Stimulated activated CD8-positive, alpha-beta memory T cell treated with anti-CD3 and anti-CD28 coated beads, Interleukin-12 subunit alpha, Interleukin-12 subunit beta, amount 100 ng/mL, for 4 hours (primary cell): ENCODE data around the gene OR10V1.

Experiments used
- DNase-seq: peaks from one replicate; pipeline ENCODE4 v3.0.0-alpha.2; 2020; ENCODE audit warnings: low read depth

The OR10V1 gene

DNA sequence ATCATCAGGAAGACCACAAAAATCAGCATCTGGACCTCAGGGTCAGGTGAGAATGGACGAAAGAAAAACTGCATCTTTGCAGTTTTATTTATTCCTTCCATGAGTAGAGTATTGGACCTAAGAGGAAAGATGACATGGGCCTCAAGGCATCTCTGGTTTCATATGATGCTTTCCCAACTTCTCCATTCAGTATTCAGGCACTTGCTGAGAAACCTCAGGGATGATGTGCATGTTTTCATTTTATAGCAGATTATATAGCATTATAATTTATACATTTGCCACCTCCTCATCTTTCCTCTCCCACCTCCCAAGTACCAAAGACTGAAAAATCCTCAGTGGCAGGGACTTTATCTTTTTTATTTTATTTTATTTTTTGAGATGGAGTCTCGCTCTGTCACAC lies at the start of gene OR10V1:
TSS of gene OR10V1 (minus strand) at position 101 of the 400 bp plus-strand sequence. CDS start at position 101, 0 bp downstream.
- no peak for DNase-seq

GRCh38 chr11:59761993-59762392 lies 48.3 kb upstream of the OR10V1 start:
- DNase-seq, result no peak

DNA sequence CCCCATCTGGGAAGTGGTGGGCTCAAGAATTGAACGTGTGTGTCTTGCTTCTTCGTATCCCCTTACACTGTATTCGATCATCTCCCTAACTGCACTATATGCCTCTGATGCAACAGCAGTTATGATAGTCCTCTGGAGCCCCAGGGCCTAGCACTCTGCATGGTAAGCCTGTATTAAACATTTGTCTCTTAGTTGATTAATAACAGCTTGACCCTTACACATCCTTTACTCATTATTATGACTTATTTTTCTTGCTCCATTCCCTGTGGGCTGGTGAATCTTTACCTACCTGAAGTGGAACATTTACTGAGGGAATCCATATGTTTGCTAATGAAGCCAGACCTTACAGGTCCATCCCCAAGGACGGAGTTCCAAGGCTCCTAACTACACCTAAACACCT lies 47.1 kb upstream of the OR10V1 start:
- no peak for DNase-seq

DNA sequence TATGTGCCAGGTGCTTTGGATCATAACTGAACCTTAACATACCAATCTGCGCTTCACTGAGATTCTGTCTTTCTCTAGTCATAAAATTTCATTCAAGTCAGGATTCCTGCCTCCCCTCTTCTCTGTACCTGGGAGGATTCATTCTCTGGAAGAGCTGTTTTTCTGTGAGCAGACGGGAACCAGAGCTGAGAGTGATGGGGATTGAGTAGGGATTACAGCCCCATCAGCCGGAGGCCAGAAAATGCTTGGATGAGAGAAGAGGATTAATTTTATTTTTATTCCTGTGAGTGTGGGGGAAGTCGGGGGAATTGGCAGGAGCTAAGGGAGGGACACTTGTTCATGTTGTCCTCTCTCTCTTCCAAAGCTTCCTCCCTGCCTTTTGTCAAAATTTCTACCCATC lies 46.3 kb upstream of the OR10V1 start:
- no peak for DNase-seq

DNA sequence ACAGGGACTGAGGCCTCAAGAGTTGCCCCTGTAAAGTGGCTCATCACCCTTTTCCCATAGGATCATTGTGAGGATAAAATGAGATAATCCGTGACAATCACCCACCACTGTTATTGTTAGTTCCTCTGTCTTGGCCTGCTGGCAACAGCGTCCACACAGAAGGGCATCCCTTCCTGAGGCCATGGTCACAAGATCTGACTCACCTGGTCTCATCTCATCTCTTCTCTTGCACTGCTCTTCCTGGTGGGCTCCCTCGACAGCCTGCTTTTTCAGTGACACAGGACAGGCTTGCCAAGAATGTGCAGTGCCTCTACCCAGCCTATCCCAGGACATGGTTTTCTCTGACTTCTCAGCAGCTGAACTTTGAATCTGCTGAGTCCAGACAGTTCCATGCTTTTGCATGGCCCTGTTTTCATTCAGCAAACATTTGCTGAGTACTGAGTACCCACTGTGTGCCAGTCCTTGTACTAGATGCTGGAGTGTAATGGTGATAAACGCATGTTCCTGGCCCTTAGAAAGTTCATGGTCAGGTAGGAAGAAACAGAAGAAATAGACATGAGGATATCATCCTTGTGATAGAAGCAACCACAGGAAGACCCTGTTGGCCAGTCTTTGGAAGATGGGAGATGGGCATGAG lies 44.9 kb upstream of the OR10V1 start:
- DNase-seq, result no peak

DNA sequence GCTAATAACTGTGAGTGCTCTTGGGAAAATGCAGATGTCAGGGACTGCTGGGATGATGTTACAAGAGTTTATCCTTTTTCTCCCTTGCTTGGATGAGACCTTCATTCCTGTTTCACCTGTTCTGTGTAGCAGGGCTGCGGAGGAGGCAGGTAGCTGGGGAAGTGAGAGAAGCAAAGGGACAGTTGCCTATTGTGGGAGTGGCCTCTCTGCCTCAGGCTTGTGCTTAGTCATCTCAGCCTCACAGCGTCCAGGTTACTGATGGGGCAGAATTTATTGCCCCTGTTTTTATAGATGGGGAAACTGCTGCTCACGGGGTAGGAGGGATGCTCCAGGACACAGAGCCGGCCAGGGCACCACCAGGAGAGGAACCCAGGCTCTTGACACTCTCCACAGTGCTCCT lies 43.2 kb upstream of the OR10V1 start:
- no peak for DNase-seq

DNA sequence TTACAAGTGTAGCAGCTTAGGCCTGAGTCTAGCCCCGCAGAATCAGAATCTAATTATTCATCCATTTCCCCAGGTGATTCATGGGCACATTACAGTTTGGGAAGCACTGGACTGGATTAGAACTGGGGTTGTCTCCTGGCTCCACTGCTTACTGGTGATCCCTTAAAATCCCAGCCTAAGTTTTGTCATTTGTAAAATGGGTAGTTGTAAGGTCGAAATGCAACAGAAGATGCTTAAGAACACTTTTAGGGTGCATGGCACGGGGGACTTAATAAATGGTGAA lies 42.9 kb upstream of the OR10V1 start:
- no peak for DNase-seq

- peak; percentile 36 for DNase-seq
These were observed 42.3 kb upstream of the OR10V1 start for GRCh38 chr11:59755701-59756557.

GRCh38 chr11:59754859-59755700 lies 41.4 kb upstream of the OR10V1 start, which contains the start of gene STX3:
STX3 (plus strand) TSS chr11:59755376; CDS start chr11:59755606, 230 bp downstream.
- DNase-seq, result peak; percentile 60

- DNase-seq, result no peak
These were observed 40.8 kb upstream of the OR10V1 start for GRCh38 chr11:59754494-59754858.

GRCh38 chr11:59753650-59754493 lies 40.2 kb upstream of the OR10V1 start:
- DNase-seq, result peak; percentile 55

DNA sequence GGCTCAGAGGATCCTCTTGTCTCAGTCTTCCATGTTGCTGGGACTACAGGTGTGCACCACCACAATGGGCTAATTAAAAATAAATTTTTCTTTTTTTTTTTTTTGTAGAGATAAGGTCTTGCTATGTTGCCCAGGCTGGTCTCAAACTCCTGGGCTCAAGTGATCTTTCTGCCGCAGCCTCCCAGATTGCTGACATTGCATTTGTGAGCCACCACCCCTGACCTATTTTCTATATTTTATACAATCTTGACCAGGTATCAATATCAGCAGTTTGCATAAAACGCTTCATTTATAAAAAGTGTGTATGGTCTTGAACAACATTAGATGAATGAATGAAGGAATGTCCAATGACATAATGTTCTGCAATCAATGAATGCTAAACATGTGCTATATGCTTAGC lies 32.5 kb upstream of the OR10V1 start:
- no peak for DNase-seq

GRCh38 chr11:59730896-59731565 lies 17.4 kb upstream of the OR10V1 start:
- no peak for DNase-seq

DNA sequence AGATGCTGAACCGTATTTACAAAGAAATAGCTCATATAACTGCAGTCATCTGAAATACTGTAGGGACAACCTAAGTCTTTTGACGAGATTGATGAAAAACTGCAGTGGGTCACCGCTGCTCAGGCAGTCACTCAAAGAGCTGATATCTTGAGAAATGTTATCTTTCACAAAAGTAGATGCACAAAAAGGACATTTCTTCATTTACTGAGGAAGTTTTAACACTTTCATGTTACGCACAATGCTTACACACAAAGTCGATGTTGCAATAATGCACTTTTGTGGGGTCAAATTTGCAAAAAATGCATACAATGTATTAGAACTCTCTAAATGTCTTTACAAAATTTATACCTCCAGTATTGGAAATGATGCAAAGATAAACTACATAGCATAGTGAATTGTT lies 16.2 kb upstream of the OR10V1 start:
- no peak for DNase-seq

- no peak for DNase-seq
These were observed 15.3 kb upstream of the OR10V1 start for GRCh38 chr11:59728913-59729312.

GRCh38 chr11:59728154-59728553 lies 14.5 kb upstream of the OR10V1 start:
- no peak for DNase-seq

GRCh38 chr11:59727426-59727825 lies 13.8 kb upstream of the OR10V1 start:
- DNase-seq, result no peak

DNA sequence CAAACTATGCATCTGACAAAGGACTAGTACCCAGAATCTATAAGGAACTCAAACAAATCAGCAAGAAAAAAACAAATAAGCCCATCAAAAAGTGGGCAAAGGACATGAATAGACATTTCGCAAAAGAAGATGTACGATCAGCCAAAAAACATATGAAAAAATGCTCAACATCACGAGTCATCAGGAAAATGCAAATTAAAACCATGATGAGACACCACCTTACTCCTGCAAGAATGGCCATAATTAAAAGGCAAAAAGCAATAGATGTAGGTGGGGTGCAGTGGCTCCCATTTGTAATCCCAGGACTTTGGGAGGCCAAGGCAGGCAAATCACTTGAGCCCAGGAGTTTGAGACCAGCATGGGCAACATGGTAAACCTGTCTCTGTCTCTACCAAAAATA lies 10.4 kb upstream of the OR10V1 start:
- DNase-seq, result no peak

DNA sequence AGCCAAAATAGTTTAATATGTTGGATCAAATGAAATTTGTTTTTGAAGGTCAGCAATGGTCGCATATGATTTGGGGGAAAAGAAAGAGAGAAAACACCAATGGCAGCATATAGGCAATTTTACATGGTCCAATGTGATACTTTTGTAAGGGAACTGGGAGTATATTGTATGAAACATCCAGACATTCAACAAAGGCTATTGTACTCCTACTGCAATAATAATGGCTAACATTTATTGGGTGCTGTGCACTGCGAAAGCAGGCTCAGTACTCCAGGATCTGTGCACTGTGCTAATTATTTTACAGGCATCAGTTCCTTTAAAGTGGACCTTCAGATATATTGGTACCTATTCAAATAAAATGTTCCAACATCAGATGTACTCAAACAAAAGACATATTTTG lies 5.9 kb upstream of the OR10V1 start:
- no peak for DNase-seq

GRCh38 chr11:59716051-59716450 lies 2.4 kb upstream of the OR10V1 start:
- no peak for DNase-seq

DNA sequence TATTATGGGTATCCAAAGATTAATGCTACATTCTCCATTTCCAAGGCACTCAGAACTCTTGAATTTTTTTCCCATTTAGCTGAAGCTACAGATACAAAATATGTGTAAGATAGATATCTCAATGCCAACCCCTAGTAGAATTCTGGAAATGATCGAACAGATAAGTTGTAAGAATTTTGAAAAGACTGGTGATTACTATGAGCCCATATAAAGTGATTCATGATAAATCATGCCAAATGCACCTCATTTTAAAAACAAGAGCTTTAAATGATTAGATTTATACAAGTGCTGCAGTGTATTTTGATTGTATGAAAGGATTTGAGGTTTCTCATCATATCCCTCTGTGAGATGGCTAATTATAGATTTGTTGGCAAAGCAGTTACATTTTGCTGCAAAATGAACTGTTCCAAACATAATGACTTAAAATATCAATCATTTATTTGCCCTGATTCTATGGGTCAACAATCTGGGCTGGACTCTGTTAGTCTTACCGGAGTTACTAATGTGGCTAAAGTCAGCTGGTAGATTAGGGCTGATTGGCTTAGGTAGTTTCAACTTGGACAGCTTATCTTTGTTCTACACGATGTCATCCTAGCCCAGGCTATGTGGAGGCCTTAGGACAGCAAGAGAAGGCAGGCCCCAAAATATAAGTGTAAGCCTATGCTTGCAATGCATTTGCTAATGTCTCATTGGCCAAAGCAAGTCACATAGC lies 3.4 kb downstream of the OR10V1 start:
- no peak for DNase-seq
